ENCODE data around the gene CPNE9.

Gene CPNE9, protein sequence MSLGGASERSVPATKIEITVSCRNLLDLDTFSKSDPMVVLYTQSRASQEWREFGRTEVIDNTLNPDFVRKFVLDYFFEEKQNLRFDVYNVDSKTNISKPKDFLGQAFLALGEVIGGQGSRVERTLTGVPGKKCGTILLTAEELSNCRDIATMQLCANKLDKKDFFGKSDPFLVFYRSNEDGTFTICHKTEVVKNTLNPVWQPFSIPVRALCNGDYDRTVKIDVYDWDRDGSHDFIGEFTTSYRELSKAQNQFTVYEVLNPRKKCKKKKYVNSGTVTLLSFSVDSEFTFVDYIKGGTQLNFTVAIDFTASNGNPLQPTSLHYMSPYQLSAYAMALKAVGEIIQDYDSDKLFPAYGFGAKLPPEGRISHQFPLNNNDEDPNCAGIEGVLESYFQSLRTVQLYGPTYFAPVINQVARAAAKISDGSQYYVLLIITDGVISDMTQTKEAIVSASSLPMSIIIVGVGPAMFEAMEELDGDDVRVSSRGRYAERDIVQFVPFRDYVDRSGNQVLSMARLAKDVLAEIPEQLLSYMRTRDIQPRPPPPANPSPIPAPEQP

DNA sequence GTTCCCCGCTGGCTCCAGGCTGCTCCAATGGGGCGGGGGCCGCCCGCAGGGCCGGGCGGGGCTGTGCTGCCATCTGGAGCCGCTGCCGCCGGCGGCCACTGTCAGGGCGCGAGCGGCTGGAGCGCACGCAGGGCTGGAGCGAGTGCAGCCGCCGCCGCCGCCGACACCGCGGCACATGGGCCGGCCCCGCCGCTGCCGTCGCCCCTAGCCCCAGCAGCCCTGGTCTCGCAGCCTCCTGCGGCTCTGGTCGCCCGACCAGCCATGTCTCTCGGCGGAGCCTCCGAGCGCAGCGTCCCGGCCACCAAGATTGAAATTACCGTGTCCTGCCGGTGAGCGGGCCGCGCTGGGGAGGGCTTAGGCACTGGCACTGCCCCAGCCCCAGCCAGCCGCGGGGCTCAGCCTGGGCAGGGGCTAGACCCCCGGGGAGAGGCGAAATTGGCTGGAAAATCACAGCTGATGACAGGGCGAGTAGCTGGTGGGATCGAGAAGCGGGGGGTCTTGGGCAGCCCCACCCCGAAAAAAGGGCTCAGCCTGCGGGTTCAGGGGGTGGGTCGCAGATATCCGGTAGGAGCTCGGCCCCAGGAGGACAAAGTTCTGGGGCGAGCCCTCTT is at the start of gene CPNE9:
Gene CPNE9 (plus strand): TSS at position 98 of the 611 bp plus-strand sequence. CDS start 164 bp downstream, at position 262.
- Mint-ChIP-seq H3K36me3 (peaks cover 57% of the 10 kb centered on the region), H3K9me3 (no peaks in the 10 kb centered on the region), H3K27ac (no peak within 1 kb of the TSS), H3K4me1 (peaks cover 14% of the 10 kb centered on the region), H3K4me3 (peak within 1 kb of the TSS; percentile 44), H3K27me3 (peaks cover 17% of the 10 kb centered on the region)
- ATAC-seq, result peak; percentile 50

DNA sequence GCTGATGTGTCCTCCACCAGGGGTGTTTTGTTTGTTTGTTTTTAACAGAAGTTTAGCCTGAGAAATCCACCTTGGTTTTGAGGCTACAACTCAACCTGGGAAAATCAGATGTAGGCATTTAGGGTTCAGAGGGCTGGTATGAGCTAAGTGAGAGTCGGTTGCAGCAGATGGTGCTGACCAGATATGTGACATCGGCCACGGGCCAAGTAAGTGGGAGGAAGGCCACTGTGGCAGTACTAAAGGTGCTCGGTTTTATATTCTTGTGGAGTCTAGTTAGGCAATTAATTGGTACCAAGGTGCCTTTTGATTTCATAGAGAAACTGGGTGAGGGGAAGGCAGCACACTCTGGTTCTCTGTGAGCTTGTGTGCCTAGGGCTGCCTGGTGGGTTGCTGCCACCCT is 43.8 kb upstream of the CPNE9 start:
- peaks cover 88% of the 10 kb centered on the region for H3K36me3 Mint-ChIP-seq
- no peaks in the 10 kb centered on the region for H3K27me3 Mint-ChIP-seq
- no peaks in the 10 kb centered on the region for H3K9me3 Mint-ChIP-seq
- no peak overlapping the region for H3K27ac Mint-ChIP-seq
- no peak for ATAC-seq
- no peak overlapping the region for H3K4me3 Mint-ChIP-seq
- H3K4me1 Mint-ChIP-seq, result peaks cover 27% of the 10 kb centered on the region

DNA sequence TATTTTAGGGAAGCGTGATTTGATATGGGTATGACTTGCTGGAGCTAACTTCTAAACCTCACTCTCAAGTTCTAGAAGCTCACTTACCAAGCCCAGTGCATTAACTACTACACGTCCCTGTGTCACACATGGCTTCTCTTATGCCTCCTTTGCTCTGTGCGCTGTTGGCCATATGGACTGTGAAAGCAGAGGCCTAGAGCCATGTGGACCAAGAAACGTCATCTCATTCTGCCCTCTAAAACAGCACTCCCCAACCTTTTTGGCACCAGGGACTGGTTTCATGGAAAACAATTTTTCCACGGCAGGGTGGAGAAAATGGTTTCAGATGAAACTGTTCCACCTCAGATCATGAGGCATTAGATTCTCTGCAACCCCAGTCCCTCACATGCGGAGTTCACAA is 42.7 kb upstream of the CPNE9 start:
- no peaks in the 10 kb centered on the region for H3K27me3 Mint-ChIP-seq
- no peak overlapping the region for H3K27ac Mint-ChIP-seq
- H3K36me3 Mint-ChIP-seq, result peaks cover 93% of the 10 kb centered on the region
- peaks cover 26% of the 10 kb centered on the region for H3K4me1 Mint-ChIP-seq
- no peaks in the 10 kb centered on the region for H3K9me3 Mint-ChIP-seq
- no peak for ATAC-seq
- H3K4me3 Mint-ChIP-seq, result no peak overlapping the region

DNA sequence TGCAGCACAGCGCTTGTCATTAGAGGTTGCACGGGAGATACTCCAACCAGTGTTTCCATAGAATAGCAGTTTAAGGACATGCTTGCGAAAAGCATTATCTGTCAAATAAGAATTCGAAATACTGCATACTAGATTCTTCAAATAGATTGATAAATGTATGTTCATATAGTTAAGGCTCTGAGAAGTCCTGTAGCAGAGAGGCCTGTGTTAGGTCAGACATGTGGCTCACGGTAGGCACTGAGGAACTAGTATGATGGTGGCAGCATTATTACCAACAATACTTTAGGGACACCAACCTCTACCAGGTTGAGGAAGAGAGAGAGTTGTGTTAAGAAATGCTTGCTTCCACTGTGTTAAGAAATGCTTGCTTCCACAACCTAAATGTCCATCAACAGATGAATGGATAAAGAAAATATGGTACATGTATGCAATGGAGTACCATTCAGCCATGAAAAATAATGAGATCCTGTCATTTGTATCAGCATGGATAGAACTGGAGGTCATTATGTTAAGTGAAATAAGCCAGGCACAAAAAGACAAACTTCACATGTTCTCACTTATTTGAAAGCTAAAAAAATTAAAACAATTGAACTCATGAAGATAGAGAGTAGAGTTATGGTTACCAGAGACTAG is 39.4 kb upstream of the CPNE9 start:
- H3K4me3 Mint-ChIP-seq, result no peak overlapping the region
- no peaks in the 10 kb centered on the region for H3K9me3 Mint-ChIP-seq
- peaks cover 15% of the 10 kb centered on the region for H3K4me1 Mint-ChIP-seq
- no peaks in the 10 kb centered on the region for H3K27me3 Mint-ChIP-seq
- ATAC-seq, result no peak
- H3K27ac Mint-ChIP-seq, result no peak overlapping the region
- peaks cover 93% of the 10 kb centered on the region for H3K36me3 Mint-ChIP-seq

DNA sequence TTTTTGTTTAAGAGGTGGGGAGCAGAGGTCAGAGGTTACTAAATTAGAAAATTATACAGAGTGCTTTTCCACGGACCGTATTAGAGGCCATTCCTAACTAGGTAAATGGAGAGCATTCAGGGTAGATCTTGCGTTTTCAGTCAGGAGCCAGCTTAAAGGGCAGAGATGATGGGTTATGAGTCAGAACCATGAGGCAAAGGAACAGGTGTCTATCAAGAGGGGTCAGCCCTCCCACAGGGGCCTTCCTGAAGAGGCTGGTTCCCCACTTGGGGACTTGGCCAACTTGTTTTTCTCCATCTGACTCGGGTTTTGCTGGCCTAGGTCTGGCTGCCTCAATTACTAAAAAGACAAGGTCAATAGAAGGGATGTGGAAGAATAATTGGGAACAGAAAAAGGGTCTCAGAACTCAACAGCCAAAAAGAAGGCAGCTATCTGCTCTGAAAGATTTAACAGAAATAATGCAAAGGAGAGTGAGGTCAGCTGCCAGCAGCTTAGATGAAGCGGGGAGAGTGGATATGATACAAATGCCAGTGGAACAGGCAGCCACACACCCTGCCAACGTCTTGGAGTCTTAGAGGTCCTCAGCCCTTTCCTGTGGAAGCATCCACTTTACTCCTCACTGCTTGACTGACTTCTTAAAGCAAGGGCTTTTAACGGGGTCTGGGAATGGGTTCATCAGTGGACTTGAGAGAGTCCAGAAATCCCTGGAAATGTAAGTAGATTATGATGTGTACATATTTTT is 36.8 kb upstream of the CPNE9 start:
- H3K27ac Mint-ChIP-seq, result peak overlapping the region; percentile 28
- no peaks in the 10 kb centered on the region for H3K9me3 Mint-ChIP-seq
- H3K27me3 Mint-ChIP-seq, result no peaks in the 10 kb centered on the region
- H3K4me3 Mint-ChIP-seq, result no peak overlapping the region
- H3K4me1 Mint-ChIP-seq, result peaks cover 14% of the 10 kb centered on the region
- ATAC-seq, result peak; percentile 73
- peaks cover 97% of the 10 kb centered on the region for H3K36me3 Mint-ChIP-seq

DNA sequence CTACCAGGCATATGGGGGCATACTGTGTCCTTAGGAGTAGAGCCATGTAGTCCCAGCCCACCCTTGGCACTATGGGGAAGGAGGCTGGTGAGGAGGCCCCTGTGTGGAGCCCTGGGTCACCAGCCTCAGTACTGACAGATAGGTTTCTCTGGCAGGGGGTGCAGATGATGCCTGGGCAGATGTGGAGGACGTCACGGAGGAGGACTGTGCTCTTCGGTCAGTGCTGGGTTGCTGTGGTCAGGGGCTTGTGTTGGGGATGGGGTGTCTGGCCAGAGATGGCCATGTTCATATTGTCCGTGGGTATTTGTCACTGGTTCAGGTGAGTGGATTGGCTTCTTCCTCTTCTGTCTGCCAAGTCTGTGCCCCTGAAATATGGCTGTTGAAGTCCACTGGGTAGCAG is 34.4 kb upstream of the CPNE9 start:
- Mint-ChIP-seq H3K4me3 (no peak overlapping the region), H3K27me3 (no peaks in the 10 kb centered on the region), H3K36me3 (peaks cover 96% of the 10 kb centered on the region), H3K27ac (no peak overlapping the region), H3K4me1 (peaks cover 14% of the 10 kb centered on the region), H3K9me3 (no peaks in the 10 kb centered on the region)
- no peak for ATAC-seq

DNA sequence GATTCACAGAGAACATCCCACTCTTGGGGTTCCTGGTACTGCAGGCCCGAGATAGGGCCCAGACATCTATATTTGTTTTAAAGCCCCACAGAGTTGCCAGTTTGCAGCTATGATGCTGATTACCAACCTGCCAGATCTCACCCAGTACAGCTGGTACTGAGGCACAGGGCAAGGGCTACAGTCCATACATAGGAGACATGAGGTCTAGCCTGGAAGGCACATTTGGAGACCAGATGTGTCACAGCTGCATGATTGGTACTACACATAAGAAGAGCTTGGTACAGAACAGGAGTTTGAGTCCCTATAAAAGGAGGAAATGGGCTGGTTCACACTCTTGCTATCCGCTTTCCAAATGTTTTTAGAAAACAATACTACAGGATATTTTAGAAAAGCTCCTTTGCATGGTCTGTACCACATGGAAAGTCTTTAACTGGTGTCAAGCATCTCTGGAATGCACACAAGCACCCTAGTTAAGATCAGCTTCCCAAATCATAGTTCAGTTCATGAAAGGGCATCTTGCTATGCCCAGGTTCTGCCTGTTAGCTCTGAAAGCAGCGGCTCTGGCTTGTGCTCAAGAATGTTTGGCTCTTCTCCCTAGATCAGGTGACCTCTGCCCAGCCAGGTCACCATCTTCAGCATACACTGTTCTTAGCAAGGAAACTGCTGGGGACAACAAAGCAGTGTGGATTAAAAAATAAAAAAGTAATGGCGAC is 33.8 kb upstream of the CPNE9 start:
- ATAC-seq, result no peak
- Mint-ChIP-seq H3K27ac (no peak overlapping the region), H3K9me3 (no peaks in the 10 kb centered on the region), H3K4me1 (peaks cover 14% of the 10 kb centered on the region), H3K4me3 (no peak overlapping the region), H3K36me3 (peaks cover 96% of the 10 kb centered on the region), H3K27me3 (no peaks in the 10 kb centered on the region)

DNA sequence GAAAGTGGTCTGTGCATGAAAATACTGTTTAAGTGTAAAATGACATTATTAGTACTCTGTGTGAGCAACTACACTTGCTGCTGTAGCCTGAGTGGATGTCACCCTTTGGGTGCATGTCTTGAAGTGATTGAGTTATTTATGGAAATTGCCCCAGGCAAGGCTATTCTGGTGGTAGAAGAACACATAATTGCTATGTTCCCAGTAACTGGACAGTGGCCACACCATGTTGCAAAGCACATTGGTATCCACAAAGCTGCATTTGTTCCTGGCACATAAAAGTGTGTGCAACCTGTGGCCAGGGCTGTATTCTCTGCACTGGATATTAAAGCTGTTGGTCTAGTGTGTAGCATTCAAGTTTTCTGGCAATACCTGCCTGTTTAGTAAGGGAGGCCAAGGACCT is 30.6 kb upstream of the CPNE9 start:
- peaks cover 98% of the 10 kb centered on the region for H3K36me3 Mint-ChIP-seq
- no peaks in the 10 kb centered on the region for H3K9me3 Mint-ChIP-seq
- no peak overlapping the region for H3K4me3 Mint-ChIP-seq
- no peak overlapping the region for H3K27ac Mint-ChIP-seq
- no peak for ATAC-seq
- H3K27me3 Mint-ChIP-seq, result no peaks in the 10 kb centered on the region
- H3K4me1 Mint-ChIP-seq, result peaks cover 8% of the 10 kb centered on the region

DNA sequence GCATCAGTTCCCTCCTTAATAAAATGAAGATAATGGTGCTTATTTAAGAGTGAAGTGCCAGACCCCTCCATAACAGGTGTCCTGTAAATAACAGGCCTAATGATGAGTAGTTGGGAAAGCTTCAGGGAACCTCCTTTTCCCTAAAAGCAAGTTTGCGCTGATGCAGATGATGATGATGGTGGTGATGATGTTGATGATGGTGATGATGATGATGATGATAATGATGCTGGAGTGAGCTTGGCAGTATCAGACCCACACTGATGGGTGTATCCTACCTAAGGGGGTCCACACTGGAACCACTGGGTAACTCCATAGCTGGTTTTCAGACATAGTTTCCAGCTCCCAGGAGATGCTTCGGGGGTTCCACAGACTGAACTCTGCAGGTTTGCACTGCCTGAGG is 29.9 kb upstream of the CPNE9 start:
- Mint-ChIP-seq H3K4me3 (no peak overlapping the region), H3K9me3 (no peaks in the 10 kb centered on the region), H3K36me3 (peaks cover 98% of the 10 kb centered on the region), H3K4me1 (peaks cover 8% of the 10 kb centered on the region), H3K27me3 (no peaks in the 10 kb centered on the region), H3K27ac (no peak overlapping the region)
- ATAC-seq, result no peak

DNA sequence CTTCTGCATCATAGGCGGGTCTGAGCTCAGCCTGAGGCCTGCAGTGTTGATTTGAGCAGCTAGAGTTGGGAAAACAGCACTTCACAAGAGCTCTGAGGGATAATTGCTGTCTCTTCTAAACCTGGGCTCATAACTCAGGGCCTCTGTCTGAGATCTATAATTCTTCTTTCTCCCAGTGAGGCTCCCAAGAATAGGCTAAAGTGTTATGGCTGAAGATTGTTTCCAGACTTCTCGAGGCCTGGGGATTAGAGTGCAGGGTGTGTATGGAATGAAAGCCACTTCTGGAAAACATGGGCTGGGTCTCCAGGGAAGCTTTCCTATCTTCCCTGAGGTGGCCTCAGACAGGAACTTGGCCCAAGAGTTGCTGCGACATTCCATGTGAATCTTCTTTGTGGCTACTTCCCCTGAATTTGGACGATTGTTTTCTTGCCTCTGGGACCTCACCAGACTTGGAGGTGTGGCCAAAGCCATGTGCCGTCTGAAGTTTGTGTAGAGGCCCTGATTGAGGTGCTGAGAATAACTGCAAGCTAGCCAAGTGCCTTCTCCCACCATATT is 27.8 kb upstream of the CPNE9 start:
- Mint-ChIP-seq H3K4me3 (no peak overlapping the region), H3K27ac (no peak overlapping the region), H3K4me1 (no peaks in the 10 kb centered on the region), H3K36me3 (peaks cover 98% of the 10 kb centered on the region), H3K9me3 (no peaks in the 10 kb centered on the region), H3K27me3 (no peaks in the 10 kb centered on the region)
- no peak for ATAC-seq

DNA sequence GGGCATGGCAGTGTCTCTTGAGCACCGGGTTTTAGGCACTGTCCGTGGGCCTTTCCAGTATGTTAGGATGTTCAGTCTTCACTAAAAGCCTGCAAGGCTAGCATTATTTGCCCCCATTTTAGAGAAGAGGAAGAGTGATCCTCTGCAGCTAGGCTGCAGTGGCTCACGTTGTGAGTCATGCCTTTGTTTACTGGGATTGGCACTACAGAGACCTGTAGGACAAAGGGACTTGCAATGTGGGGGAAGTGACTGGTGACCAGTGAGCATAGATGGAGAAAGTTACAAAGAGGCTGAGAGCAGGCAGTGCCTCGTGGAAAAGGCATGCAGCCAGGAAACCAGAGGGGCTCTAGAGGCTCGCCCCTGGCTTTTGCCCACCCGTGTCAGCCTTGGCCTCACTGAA is 26.8 kb upstream of the CPNE9 start:
- Mint-ChIP-seq H3K4me1 (no peaks in the 10 kb centered on the region), H3K27ac (no peak overlapping the region), H3K36me3 (peaks cover 98% of the 10 kb centered on the region), H3K27me3 (no peaks in the 10 kb centered on the region), H3K4me3 (no peak overlapping the region), H3K9me3 (no peaks in the 10 kb centered on the region)
- ATAC-seq, result no peak

DNA sequence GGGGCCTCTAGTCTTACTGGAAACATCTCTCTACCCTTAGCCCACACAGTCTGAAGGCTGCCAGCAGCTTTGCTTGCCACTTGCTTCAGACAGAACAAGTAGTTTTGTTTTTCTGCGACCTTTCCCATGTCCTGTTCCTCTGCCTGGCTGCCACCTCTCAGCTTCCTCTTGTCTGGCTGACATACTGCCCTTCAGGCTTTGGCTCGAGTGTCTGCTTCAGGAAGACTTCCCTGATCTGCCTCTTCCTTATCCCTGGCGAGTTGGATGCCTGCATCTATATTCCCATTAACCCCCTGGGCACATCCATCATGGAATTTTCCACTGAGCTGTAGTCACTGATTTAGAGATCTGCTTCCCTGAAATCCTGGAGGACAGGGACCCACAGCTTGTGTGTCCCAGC is 25.1 kb upstream of the CPNE9 start:
- no peak overlapping the region for H3K4me3 Mint-ChIP-seq
- H3K4me1 Mint-ChIP-seq, result no peaks in the 10 kb centered on the region
- no peaks in the 10 kb centered on the region for H3K27me3 Mint-ChIP-seq
- ATAC-seq, result no peak
- no peak overlapping the region for H3K27ac Mint-ChIP-seq
- no peaks in the 10 kb centered on the region for H3K9me3 Mint-ChIP-seq
- peaks cover 93% of the 10 kb centered on the region for H3K36me3 Mint-ChIP-seq

DNA sequence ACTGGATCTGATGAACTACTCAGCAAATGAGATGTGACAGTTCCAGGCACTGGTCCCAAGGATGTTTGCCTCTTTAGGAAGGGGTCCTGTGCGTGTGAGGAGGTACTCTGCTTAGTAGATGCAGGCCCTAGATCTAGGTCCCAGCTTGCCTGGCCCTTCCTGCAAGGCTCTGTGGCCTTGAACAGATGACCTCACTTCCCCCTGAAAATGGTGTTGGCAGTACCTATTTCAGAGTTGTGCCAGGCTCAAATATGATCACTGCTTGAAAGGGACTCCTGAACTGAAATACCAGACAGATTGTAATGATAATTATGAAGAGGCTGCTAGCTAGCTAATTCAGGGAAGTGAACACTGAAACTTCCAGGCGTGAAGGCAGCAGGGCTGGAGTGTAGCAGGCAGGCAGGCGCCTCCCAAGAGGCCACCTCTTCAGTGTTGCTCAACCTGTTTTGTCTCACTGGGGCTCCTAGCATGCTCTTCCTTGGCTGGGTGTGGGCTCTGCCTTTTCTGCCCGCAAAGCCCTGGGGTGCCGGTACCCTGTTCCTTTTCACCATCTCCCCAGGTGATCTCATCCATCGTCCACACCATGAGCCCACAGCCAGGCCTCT is 24.1 kb upstream of the CPNE9 start:
- Mint-ChIP-seq H3K4me1 (no peaks in the 10 kb centered on the region), H3K36me3 (peaks cover 92% of the 10 kb centered on the region), H3K27me3 (no peaks in the 10 kb centered on the region), H3K4me3 (no peak overlapping the region), H3K9me3 (no peaks in the 10 kb centered on the region), H3K27ac (no peak overlapping the region)
- ATAC-seq, result no peak
